Spinal cord (tissue), 10 donors: ENCODE data around the gene HNF4A. TPM values are rescaled to one million over a fixed set of nuclear protein-coding genes. Genes with fewer than 3 reads are reported as not detected.

Experiments
- DNase-seq, 6 donors: peaks; one replicate each; pipeline versions ENCODE4 v3.0.0 to v3.0.0-alpha.2; 2013 to 2015; ENCODE audit warnings: low spot score in 6 of 6, low read depth in 4 of 6
- H3K27ac ChIP-seq: one replicate; pipeline ENCODE4 v1.5.1; 2013; ENCODE audit warnings: low read depth, low read length, control low read depth
- H3K27me3 ChIP-seq: one replicate; pipeline ENCODE4 v1.6.1; 2013; ENCODE audit warnings: low read length; ENCODE audit not compliant: control insufficient read depth, insufficient read depth
- H3K36me3 ChIP-seq: one replicate; pipeline ENCODE4 v1.6.1; 2013; ENCODE audit warnings: low read length; ENCODE audit not compliant: control insufficient read depth, insufficient read depth
- H3K4me1 ChIP-seq: one replicate; pipeline ENCODE4 v1.6.1; 2013; ENCODE audit warnings: low read length; ENCODE audit not compliant: control insufficient read depth, insufficient read depth
- H3K4me3 ChIP-seq: one replicate; pipeline ENCODE4 v1.5.1; 2013; ENCODE audit warnings: low read depth, low read length, control low read depth
- H3K9me3 ChIP-seq: one replicate; pipeline ENCODE4 v1.6.1; 2013; ENCODE audit warnings: low read length; ENCODE audit not compliant: control insufficient read depth, insufficient read depth
- WGBS: methylation state at CpG from one replicate; pipeline ENCODE4 v1.1.5; 2013; ENCODE audit warnings: missing lambda C conversion rate; ENCODE audit not compliant: insufficient coverage; 5-methylcytosine and 5-hydroxymethylcytosine counted together
- polyA plus RNA-seq, 2 donors: library from polyadenylated mRNA; unstranded; fragments of 120-200 nt; gene quantifications; one replicate each; pipeline ENCODE4 v1.2.1, GENCODE V29; 2013; ENCODE audit not compliant: insufficient read length in 2 of 2
- total RNA-seq, 2 donors: library from RNA; depleted of rRNA in 1 of 2; stranded (reverse); fragments of 120-200 nt in 1 of 2; fragments of >200 nt in 1 of 2; gene quantifications; one replicate each; pipeline versions ENCODE4 v1.2.3 to v1.2.4, GENCODE V29; 2013 to 2014
- donor health status: healthy.

HNF4A gene
- total and polyA plus RNA-seq, 4 donors: 0.21 to 0.29 (median 0.22) TPM; not detected in 1

GRCh38 chr20:44429017-44429339, 73.5 kb downstream of the HNF4A start:
- no peaks in the 10 kb centered on the region for H3K9me3 ChIP-seq
- no peak overlapping the region for H3K4me3 ChIP-seq
- H3K27me3 ChIP-seq: no peaks in the 10 kb centered on the region
- H3K4me1 ChIP-seq: no peaks in the 10 kb centered on the region
- no peak overlapping the region for H3K27ac ChIP-seq
- no CpG with 5 or more reads among the region's 2 CpGs for WGBS
- DNase-seq: no peak
- no peaks in the 10 kb centered on the region for H3K36me3 ChIP-seq

- Histone ChIP-seq H3K27ac (no peak overlapping the region), H3K4me3 (no peak overlapping the region), H3K27me3 (no peaks in the 10 kb centered on the region), H3K9me3 (no peaks in the 10 kb centered on the region), H3K4me1 (no peaks in the 10 kb centered on the region), H3K36me3 (no peaks in the 10 kb centered on the region)
- 84% methylated on average over 14 of the region's 17 CpGs for WGBS
- no peak for DNase-seq
Measured at GRCh38 chr20:44429419-44430269, 74.1 kb downstream of the HNF4A start.

- no peaks in the 10 kb centered on the region for H3K4me1 ChIP-seq
- no peaks in the 10 kb centered on the region for H3K36me3 ChIP-seq
- H3K4me3 ChIP-seq: no peak overlapping the region
- no peak for DNase-seq
- no peaks in the 10 kb centered on the region for H3K9me3 ChIP-seq
- H3K27me3 ChIP-seq: no peaks in the 10 kb centered on the region
- no peak overlapping the region for H3K27ac ChIP-seq
- WGBS: 96% methylated on average over 2 of the region's 7 CpGs
Measured at GRCh38 chr20:44430270-44431065, 75.0 kb downstream of the HNF4A start.

DNA sequence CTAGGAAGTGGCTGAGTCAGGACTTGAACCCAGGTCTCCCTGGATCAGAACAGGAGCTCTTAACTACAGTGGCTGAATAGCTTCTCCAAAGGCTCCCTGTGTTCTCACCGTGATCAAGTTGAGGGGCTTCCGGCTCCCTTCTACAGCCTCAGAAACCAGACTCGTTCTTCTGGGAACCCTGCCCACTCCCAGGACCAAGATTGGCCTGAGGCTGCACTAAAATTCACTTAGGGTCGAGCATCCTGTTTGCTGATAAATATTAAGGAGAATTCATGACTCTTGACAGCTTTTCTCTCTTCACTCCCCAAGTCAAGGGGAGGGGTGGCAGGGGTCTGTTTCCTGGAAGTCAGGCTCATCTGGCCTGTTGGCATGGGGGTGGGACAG, 75.6 kb downstream of the HNF4A start:
- H3K27ac ChIP-seq: no peak overlapping the region
- no peaks in the 10 kb centered on the region for H3K4me1 ChIP-seq
- whole genome bisulfite sequencing: 70% methylated on average over 3 of the region's 4 CpGs
- no peaks in the 10 kb centered on the region for H3K27me3 ChIP-seq
- DNase-seq: no peak
- no peaks in the 10 kb centered on the region for H3K36me3 ChIP-seq
- no peak overlapping the region for H3K4me3 ChIP-seq
- no peaks in the 10 kb centered on the region for H3K9me3 ChIP-seq

- Histone ChIP-seq H3K9me3 (no peaks in the 10 kb centered on the region), H3K27me3 (no peaks in the 10 kb centered on the region), H3K4me1 (no peaks in the 10 kb centered on the region), H3K27ac (no peak overlapping the region), H3K36me3 (no peaks in the 10 kb centered on the region), H3K4me3 (no peak overlapping the region)
- WGBS: 78% methylated on average over 6 of the region's 11 CpGs
- no peak for DNase-seq
Measured at GRCh38 chr20:44431502-44432234, 76.2 kb downstream of the HNF4A start.

DNA sequence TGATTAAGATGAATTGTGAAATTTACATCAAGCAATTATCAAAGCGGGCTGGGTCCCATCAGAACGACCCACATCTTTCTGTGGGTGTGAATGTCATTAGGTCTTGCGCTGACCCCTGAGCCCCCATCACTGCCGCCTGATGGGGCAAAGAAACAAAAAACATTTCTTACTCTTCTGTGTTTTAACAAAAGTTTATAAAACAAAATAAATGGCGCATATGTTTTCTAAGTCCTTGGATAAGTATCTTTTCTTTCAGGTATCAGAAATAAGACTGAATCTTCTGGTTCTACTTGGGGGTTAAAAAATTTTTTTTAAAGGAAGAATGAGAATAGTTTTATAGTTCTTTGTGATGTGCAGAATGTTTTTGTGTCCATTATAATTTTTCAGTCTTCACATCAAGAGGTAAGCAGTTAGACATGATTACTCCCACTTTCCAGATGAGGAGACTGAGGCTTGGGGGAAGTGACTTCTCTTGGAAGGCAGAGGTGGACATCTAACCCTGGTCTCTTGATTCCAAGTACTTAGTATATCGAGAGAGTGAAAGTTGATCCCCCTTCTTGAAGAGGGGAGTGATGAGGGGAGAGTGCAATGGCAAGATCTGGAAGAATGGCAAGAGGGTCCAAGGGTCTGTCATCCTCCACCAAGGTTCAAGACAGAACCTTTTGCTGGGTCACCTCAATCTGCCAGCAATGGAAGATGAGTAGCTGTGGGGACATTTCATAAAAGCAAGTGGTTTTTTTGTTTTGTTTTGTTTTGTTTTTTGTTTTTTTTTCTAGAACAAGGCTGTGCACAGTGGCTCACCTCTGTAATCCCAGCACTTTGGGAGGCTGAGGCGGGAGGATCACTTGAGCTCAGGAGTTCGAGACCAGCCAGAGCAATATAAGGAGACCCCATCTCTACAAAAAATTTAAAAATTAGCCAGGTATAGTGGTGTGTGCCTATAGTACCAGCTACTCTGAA, 77.4 kb downstream of the HNF4A start:
- Histone ChIP-seq H3K4me3 (no peak overlapping the region), H3K27ac (no peak overlapping the region)

GRCh38 chr20:44433751-44434538, 78.4 kb downstream of the HNF4A start:
- DNase-seq: no peak
- WGBS: 72% methylated on average over 16 of the region's 24 CpGs
- no peak overlapping the region for H3K27ac ChIP-seq
- no peak overlapping the region for H3K4me3 ChIP-seq
- no peaks in the 10 kb centered on the region for H3K9me3 ChIP-seq
- H3K27me3 ChIP-seq: no peaks in the 10 kb centered on the region
- no peaks in the 10 kb centered on the region for H3K4me1 ChIP-seq
- no peaks in the 10 kb centered on the region for H3K36me3 ChIP-seq

More for the DNA sequence above, 77.4 kb downstream of the HNF4A start:
- no peaks in the 10 kb centered on the region for H3K4me1 ChIP-seq
- DNase-seq: no peak
- H3K36me3 ChIP-seq: no peaks in the 10 kb centered on the region
- WGBS: 54% methylated on average over 3 of the region's 8 CpGs
- no peaks in the 10 kb centered on the region for H3K27me3 ChIP-seq
- no peaks in the 10 kb centered on the region for H3K9me3 ChIP-seq

GRCh38 chr20:44435630-44436335, 80.3 kb downstream of the HNF4A start:
- no peaks in the 10 kb centered on the region for H3K4me1 ChIP-seq
- H3K9me3 ChIP-seq: no peaks in the 10 kb centered on the region
- no peak for DNase-seq
- H3K27me3 ChIP-seq: no peaks in the 10 kb centered on the region
- H3K4me3 ChIP-seq: no peak overlapping the region
- H3K27ac ChIP-seq: no peak overlapping the region
- no peaks in the 10 kb centered on the region for H3K36me3 ChIP-seq
- whole genome bisulfite sequencing: 92% methylated on average over 8 of the region's 12 CpGs
